Sigmoid colon (tissue), 4 donors: ENCODE data around the gene TMEM259.
A peak's percentile ranks its signal among the peaks of the same experiment; 100 is the strongest.

Experiments
- EP300 ChIP-seq, 4 donors: sonication (generic); formaldehyde crosslinking; IDR thresholded peaks; one replicate each; pipeline ENCODE4 v1.6.1; 2017; ENCODE audit warnings: antibody characterized with exemption in 4 of 4
- POLR2A ChIP-seq, 2 donors: fragments of 450-650 bp; IDR thresholded peaks; one replicate each; pipeline ENCODE4 v1.6.1; 2016; ENCODE audit warnings: antibody characterized with exemption in 2 of 2, mild to moderate bottlenecking in 2 of 2, moderate library complexity in 2 of 2
- POLR2AphosphoS5 ChIP-seq, 4 donors: sonication (generic); formaldehyde crosslinking; IDR thresholded peaks; one replicate each; pipeline ENCODE4 v1.6.1; 2017; ENCODE audit warnings: antibody characterized with exemption in 4 of 4
- TF ChIP-seq, protein P1 (sequence below), 4 experiments: fragments of 450-650 bp in 3 of 4; fragments of 200-600 bp in 1 of 4; IDR thresholded peaks; one replicate each; pipeline ENCODE4 v1.5.1; 2016 to 2019; ENCODE audit warnings: antibody characterized with exemption in 4 of 4, mild to moderate bottlenecking in 3 of 4, moderate library complexity in 2 of 4

DNA sequence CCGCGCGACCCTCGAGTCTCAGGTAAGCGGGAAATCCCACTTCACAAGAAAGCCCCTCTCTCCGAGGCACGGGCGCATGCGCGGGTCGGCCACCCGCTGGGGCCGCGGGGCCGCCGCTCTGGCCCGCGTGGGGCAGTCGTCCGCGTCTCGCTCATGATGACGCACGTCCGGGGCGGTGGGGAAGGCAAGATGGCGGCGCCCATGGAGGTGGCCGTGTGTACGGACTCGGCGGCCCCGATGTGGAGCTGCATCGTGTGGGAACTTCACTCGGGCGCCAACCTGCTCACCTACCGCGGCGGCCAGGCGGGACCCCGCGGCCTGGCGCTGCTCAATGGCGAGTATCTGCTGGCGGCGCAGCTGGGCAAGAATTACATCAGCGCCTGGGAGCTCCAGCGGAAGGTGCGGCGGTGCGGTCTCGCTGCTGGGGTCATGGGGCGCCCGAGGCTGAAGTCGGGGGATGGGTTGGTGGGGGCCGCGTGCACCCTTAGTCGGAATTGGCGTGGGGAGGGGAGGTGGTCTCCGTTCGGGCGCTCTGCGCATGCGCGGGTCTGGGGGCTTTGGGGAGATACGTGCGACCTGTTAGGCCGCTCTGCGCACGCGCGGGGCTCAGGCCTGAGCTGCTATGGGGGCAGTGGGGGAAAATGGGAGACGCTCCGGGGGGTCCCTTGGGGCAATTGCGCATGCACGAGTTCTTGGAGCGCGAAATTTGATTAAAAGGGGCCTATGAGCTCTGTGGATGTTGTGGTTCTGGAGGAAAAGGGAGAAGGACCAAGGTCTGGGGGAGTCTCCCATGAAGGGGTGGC, 36.6 kb downstream of the TMEM259 start, which contains the start of gene WDR18:
- TF ChIP-seq POLR2A (IDR thresholded peaks at IDR 0.05) (peak; percentile 8 to 49), POLR2AphosphoS5 (IDR thresholded peaks at IDR 0.05) (peak; percentile 79 to 90 (median 84)), EP300 (IDR thresholded peaks at IDR 0.05) (no peak)
- TF ChIP-seq, protein P1, sequence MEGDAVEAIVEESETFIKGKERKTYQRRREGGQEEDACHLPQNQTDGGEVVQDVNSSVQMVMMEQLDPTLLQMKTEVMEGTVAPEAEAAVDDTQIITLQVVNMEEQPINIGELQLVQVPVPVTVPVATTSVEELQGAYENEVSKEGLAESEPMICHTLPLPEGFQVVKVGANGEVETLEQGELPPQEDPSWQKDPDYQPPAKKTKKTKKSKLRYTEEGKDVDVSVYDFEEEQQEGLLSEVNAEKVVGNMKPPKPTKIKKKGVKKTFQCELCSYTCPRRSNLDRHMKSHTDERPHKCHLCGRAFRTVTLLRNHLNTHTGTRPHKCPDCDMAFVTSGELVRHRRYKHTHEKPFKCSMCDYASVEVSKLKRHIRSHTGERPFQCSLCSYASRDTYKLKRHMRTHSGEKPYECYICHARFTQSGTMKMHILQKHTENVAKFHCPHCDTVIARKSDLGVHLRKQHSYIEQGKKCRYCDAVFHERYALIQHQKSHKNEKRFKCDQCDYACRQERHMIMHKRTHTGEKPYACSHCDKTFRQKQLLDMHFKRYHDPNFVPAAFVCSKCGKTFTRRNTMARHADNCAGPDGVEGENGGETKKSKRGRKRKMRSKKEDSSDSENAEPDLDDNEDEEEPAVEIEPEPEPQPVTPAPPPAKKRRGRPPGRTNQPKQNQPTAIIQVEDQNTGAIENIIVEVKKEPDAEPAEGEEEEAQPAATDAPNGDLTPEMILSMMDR (IDR thresholded peaks at IDR 0.05) = peak in 1 of 4 experiments; percentile 28
